Measurements from ENCODE around the gene CPN2.

CPN2 gene

DNA sequence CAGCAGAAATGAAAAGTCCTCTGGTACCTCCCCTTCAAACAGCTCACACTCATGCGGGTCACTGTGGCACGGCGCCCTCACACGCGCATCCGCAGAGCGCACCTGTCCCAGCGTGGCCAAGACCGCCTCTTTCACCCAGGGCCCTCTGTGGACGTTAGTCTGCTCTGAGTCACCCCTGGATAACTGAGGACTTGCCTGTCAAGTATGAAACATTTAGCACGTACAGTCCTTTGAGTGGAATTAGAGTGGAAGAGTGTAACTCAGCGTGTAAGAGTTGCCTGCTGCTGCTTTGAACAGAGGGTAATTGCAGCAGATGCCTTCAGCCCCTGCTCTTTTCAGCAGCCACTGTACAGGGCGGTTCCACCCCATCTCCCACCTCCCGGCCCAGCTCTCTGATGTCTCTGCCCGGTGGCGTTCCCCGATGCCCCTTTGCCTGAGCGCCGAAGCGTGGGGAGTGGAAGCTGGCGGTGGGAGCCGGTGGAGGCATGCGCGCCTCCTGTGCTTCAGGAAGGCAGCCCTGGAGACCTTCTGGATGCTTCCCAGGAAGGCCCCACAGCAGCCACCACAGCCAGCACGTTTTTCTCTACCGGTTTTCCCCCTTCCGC lies 23.0 kb downstream of the CPN2 start:
- no peak for DNase-seq (ENCODE audit: low read depth)

DNA sequence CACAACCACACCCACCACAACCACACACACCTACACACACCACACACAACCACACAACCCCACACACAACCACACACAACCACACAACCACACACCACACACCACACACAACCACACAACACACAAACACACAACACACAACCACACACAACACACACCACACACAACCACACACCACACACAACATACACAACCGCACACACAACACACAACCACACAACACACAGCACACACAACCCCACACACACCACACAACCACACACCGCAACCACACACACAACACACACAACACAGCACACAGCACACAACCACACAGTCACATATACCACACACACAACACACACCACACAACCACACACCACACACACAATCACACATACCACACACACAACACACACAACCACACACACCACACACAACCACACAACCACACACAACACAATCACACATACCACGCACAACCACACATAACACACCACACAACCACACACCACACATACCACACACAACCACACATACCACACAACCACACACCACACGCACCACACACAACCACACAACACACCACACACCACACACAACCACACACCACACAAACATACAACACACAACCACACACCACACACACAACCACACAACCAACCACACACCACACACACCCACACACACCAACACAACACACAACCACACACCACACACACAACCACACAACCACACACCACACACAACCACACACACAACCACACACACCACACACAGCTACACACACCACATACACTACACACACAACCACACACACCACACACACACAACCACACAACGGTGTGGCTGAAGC lies 23.7 kb downstream of the CPN2 start:
- no peak for DNase-seq (ENCODE audit: low read depth)

DNA sequence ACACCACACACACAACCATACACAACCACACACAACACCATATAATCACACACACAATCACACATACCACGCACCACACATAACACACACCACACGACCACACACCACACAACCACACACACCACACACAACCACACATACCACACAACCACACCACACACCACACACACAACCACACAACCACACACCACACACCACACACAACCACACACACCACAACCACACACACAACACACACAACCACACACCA lies 24.2 kb downstream of the CPN2 start:
- no peak for DNase-seq (ENCODE audit: low read depth)

DNA sequence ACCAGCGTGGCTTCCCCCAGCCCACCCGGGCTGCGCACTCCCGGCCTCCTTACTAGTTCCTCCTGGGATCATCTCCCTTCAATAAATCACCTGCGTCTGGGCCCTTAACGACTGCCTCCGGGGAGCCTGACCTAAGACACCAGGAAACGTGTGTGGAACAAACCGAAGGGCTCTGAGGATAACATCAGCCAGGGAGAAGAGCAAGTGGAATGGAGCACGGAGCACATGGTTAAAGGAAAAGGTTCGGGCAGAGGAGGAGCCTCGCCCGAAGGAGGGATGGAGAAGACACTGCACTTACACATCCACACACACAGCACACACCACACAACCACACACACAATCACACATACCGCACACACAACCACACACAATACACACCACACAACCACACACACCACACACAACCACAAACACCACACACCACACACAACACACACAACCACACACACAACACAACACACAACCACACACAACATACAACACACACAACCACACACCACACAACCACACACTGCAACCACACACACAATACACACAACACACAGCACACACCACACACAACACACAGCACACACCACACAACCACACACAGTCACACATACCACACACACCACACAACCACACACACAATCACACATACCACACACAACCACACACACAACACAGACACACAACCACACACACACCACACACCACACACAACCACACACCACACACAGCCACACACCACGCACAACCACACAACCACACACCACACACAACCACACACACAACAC lies 24.7 kb downstream of the CPN2 start:
- DNase-seq (ENCODE audit: low read depth): no peak

DNA sequence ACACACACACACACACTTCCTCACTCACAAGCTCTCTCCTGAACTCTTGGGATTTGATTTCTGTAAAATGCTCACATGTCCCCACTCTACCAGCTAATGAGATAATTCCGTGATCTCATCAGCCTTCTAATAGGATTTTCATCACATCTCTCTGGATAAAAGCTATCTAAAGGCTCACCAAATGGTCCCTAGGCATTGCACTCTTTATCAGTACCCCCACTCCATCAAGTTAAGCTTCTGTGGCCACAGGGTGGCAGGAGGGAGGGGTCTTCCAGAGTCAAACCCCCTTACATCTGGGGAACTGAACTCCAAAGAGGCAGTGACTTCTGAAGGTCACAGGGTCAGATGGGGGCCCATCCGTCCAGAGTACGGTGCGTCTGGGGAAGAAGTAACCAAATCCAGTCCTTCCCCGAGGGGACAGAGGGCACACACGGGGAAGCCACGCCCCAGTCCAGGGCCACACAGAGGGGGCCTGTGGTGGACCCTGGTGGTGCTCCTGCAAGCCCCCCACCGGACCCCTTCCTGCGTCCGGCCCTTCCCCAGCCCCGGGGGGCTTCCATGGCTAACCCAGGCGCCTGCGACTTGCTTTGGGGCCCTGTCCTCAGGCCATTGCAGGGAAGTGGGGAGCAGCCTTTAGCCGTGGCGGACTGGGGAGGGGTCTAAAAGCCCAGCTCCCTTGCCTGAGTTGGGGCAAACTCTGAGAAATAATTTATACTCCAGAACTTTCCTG lies 25.5 kb downstream of the CPN2 start:
- DNase-seq (ENCODE audit: low read depth): no peak

DNA sequence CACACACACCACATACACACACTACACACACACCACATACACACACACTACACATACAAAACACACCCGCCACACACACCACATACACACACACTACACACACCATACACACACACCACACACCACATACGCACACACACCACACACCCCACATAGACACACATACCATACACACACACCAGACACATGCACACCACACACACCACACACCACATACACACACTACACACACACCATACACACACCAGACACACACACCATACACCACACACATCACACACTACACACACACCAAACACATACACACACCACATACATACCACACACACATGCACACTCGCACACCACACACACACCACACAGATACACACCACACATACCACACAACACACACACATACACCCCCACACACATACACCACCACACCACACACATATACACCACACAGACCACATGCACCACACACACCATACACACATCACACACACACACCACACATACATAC lies 26.3 kb downstream of the CPN2 start:
- DNase-seq (ENCODE audit: low read depth): no peak

DNA sequence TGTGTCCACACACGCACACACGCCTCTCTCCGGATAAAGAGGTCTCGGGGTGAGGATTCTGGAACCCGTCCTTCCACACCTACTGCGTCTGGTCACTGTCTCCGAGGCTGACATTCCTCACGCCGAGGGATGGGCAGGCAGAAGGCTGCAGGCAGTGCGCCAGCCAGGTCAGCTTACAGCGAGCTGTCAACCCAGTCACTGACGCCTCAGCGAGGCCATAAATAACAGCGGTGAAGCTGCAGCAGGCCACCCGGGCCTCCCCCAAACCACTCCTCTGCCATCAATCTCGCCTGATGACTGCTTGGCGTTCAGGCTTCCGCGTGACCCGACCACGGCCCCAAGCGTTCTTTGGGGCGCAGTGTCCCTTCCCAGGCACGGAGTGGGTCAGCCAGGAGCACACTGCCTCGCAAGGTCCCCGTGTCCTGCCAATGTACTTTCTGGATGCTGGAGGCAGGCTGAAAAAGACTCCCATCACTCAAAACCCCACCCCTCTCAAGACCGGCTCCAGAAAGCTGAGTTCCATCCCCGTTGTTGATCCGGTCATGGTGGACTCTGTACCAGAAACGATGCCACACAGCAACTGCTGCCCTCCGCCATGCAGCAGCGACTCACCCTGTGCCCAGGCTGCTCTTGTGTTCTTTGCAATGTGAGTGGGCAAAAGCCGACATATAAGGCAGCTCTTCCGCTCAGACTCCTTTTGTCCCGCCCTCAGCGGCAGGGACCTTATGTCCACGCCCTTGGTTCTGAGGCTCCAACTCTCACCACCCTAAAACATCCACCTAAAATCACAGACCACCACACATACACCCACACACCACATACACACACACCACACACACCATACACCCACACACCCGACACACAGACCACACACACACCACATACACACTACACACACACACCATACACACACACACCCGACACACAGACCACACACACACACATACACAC lies 27.1 kb downstream of the CPN2 start:
- DNase-seq (ENCODE audit: low read depth): no peak

DNA sequence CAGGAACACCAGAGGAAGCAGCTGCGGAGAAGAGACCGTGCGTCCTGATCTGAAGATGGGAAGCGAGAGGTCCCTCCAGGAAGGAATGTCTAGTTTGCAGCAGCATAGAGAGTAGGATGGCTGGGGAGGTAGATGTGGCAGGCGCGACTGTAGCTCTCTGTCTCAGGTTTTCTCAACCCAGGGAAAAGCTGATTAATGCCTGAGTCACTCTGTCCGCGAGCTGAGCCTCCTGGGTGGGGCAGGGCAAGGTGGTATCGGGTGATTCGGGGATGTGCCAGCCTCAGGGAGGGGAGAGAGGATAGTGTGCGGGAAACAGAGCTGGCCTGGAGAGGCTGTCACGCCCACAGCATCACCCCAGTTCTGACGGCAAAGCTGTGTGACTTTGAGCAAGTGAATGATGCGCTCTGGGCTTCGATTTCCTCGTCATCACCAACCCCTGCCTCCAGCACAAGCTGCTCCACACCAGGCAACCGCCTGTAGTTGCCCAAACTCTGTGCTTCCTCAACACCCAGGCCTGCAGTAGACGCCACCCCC lies 28.4 kb downstream of the CPN2 start:
- DNase-seq (ENCODE audit: low read depth): no peak

DNA sequence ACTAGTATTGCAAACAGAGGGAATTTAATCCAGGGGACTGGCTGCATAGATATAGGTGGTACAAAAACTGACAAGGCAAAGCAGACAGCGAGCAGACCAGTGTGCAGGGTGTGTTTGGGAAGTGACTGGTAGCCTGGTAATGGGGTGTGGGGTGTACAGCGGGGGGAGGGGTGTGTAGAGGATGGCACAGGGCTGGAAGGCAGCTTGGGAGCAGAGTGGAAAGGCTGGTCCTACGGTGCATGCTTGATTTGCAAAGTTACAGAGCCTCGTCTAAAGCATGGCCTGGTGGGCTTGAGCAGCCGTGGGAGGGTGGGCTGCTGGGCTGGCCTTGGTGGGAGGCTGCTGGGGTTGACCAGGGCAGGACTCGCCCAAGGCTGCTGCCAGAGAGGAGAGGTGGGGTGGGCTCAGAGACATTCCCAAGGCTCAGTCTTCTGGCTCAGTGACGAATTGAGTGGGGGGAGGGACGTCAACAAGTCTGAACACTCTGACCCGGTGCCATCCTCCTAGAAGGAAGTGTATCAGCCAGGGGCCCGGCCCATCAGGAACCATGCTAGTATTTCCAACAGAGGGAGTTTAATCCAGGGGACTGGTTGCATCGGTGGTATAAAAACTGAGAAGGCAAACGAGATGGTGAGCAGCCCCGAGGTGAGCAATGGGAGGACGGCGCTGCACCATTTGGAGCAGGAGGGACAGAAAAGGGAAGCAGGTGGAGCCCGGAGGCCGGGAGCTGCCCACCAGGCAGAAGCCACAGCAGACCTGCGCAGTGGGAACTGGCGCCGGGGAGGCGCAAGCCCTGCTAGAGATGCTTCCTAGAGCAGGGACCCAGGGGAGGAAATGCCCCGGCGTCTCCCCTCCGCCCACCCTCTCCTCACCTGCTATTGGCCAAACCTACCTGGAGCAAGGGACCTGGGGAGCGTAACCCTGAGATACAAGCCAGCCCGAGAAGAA lies 29.2 kb downstream of the CPN2 start:
- DNase-seq (ENCODE audit: low read depth): no peak

DNA sequence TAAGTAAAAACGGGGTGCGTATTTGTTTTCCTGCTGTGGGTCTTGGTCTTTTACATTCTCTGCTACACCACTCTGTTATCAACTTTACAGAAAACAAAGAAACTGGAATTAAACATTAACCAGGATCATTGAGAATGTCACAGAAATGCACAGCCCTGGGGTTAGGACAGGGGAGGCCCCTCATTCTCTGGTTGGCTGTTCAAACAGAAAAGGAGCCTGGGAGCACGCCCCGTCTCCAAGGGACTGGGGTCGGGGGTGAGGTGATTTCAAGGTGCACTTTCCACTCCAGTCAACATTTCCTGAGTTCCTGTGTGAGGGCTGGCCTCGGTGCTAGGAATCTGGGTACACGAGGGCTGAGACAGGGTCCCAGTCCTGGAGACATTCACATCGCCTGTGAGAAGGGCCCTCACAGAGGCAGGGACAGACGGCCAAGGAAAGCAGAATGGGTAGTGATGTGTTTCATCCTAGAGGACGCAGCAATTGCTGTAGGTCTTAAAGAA lies 30.3 kb downstream of the CPN2 start:
- DNase-seq (ENCODE audit: low read depth): no peak

DNA sequence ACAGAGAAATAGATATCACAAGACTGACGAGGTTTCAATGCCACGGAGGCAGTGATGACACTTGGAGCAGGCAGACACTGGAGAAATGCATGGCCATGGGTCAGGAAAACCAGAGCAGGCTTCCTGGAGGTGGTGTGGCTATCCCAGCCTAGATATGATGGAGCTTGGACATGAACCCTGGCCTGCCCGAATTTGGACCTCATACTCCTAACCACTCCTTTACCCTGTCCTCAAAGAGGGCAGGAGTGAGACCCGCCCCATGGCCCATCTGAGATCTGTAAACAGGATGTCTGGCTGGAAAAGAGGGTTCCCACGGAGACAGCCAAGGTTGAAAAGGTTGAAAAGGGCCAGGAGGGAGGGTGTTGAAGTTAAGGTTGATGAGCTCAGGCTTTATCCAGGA lies 31.0 kb downstream of the CPN2 start:
- DNase-seq (ENCODE audit: low read depth): no peak

DNA sequence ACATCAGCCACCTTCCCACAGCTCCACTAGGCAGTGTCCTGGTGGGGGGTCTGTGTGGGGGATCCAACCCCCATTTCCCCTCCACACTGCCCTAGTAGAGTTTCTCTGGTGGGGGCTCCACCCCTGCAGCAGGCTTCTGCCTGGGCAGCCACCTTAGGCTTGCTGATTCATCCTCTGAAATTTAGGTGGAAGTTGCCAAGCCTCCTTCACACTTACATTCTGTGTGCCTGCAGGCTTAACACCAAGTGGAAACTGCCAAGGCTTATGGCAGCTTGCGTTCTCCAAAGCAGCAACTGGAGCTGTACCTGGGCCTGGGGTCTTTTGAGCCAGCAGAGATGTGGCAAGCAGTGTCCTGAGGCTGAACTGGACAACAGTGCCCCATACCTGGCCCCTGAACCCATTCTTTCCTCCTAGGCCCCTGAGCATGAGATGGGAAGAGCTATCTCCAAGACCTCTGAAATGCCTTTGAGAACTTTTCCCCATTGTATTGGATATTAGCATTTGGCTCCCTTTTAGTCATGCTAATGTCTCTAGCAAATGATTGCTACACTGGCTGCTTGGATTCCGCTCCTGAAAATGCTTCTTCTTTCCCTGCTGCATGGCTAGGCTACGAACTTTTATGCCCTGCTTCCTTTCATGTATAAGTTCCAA lies 32.5 kb downstream of the CPN2 start:
- DNase-seq (ENCODE audit: low read depth): no peak

DNA sequence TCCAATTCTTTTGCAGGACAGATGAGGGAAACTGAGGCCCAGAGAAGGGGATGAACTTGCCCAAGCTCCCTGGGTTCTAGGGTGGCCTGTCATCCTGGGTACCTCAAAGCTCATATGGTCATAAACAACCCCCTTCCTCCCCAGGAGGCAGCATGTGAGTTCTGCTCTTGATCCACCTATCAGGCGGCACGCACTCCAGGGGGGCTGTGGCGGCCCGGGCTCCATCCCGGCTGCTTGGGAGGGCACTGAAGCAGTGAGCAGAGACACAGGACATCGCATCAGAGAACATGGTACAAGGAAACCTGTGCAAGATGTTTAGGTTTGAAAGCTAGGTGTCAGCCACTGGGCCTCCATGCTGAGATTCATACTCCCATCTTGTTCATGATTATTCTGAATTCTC lies 34.2 kb downstream of the CPN2 start:
- no peak for DNase-seq (ENCODE audit: low read depth)

DNA sequence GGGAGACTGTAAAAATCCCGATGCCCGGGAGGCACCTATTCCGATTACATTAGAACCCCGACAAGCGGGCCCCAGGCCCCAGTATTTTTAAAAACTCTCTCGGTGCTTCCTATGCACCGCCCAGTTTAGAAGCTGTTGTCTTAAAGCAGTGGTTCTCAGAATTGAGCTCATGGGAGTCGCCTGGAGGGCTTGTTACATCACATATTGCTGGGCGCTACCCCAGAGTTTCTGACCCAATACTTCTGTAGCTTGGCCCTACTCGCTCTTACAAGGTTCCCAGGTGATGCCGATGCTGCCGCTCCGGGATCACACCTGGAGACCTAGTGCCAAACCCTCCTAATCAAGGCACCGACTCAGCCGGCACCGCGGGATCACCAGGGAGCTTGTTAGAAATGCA lies 35.2 kb downstream of the CPN2 start:
- no peak for DNase-seq (ENCODE audit: low read depth)

DNA sequence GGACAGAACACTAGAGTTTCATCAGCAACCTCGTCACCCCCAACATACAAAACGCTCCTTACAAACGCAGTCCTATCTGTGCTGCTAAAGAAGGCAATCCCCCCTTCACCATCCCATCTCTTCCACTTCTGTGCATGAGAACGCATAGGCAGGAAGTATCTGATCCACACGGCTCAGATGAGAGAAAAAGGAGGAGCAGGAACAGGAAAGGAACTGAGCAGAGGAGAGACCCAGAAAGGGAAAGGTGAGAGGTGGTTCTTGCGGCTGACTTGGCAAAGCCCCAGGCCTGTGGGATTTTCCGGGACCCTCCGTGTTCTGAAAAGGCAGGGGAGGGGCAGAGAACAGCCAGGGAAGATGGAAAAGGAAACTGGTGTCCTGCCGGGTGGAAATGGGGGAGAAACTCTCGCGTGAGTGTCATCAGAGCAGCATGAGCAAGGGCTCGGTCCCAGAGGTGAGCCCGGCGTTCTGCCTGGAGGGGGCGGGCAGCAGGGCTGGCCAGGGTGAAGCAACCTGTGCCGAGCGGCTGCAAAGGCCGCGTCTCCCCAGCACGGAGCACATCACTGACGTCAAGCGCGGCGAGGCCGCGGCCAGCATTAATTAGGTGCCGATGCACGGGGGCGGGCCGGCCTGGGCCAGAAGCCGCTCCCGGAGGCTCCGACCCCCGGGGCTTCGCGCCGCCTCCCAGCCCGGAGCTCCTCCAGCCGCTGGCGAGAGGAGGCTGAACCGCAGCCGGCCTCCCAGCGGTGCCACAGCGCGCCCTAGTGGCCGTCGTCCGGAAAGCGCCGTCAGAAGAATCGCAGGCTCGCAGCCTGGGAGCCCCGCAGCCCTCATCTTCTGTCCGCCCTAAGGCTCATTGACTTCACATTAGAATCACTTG lies 35.8 kb downstream of the CPN2 start:
- DNase-seq (ENCODE audit: low read depth): peak; percentile 74

DNA sequence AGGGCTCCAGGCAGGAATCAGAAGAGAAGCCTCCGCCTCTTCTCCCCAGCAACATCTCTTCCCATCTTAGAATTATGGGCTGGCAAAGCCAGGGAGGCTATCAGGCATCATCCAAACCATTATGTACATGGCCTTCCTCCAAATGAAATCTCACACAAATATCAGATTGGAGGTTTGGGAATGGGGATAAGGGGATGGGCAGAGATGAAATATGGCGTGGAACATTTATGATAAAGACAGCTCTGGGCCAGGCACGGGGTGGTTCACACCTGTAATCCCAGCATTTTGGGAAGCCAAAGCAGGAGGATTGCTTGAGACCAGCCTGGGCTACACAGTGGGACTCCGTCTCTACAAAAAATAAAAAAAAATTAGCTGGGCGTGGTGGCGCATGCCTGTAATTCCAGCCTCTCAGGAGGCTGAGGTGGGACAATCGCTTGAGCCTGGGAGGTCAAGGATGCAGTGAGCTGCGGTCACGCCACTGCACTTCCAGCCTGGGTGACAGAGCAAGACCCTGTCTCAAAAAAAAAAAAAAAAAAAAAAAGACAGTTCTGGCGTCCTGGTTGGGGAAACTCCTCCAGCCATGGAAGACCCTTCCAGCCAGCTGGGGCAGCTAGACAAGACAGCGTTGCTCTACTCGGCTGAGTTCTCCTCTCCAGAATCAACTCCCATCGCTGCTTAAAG lies 36.6 kb downstream of the CPN2 start:
- DNase-seq (ENCODE audit: low read depth): no peak

DNA sequence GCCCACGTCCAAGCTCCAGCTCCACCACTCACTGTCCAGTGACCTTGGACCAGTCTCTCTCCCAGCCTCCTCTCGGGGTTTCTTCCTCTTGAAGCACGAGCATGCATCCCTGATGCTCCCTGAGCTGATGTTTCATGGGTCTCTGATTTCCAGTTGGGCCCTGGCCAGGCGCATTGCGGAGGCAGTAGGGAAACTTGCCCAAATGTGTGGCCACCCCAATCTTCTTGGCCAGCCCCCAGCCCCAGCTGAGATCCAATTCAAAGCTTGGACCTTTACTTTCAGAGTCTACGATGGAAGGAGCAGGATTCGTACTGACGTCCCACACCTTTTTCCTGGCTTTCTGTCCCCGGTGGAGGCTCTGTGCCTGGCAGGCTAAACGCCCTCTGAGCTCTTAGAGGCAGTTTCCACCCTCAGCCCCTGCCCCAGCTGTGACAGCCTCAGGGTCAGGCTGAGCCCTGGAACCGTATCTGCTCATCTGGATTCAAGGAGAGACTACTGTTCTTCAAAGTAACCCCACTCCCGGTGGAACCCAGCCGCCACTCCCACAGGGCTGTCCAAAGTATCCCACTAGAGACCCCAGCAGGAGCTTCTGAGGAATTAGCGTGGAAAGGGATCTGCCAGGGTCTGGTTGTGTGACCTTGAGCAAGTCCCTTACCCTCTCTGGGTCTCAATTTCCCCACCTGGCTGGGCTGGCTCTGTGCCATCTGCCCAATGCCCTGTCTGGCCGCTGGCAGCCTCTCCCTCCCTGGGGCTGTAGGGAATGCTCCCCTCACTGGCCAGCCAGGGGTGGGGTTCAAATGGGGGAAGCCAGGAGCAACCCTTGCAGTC lies 37.4 kb downstream of the CPN2 start:
- no peak for DNase-seq (ENCODE audit: low read depth)

Data from activated T-cell treated with anti-CD3 and anti-CD28 coated beads for 24 hours (primary cell).